Measurements from ENCODE around the gene HOGA1.

DNA sequence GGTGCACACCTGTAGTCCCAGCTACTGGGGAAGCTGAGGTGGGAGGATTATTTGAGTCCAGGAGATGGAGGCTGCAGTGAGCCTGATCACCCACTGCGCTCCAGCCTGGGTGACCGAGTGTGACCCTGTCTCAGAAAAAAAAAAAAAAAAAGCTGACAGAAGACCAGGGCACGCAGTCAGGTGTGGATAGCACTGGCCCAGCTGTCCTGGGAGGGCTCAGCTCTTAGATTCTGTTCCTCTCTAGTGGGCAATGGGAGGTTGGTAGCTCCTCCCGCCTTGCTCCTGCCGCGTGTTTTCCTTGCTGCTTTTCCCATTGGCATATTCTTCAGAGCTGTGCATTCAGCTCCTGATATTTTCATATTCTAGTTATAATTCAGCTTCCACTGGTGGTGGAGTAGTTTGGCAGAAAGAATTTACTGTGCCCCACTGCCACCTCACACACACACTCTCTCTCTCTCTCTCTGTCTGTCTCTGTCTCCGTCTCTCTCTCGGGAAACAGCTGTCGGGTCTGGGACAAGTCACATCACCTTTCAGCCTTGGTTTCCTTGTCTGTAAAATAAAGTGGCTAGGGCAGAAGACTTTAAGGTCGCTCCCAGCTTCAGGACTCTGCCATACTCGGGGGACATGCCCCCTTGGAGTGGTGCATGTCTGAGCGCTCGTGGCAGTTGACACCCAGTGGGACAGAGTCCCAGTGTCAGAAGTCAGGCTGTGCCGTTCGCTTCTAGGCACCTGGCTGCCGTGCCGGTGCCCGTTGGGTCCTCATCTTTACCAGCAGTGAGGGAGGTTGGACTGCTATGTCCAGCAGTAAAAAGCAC lies 37.5 kb upstream of the HOGA1 start:
- TF ChIP-seq POLR2A (IDR thresholded peaks at IDR 0.05) = no peak
- TF ChIP-seq, protein P1, sequence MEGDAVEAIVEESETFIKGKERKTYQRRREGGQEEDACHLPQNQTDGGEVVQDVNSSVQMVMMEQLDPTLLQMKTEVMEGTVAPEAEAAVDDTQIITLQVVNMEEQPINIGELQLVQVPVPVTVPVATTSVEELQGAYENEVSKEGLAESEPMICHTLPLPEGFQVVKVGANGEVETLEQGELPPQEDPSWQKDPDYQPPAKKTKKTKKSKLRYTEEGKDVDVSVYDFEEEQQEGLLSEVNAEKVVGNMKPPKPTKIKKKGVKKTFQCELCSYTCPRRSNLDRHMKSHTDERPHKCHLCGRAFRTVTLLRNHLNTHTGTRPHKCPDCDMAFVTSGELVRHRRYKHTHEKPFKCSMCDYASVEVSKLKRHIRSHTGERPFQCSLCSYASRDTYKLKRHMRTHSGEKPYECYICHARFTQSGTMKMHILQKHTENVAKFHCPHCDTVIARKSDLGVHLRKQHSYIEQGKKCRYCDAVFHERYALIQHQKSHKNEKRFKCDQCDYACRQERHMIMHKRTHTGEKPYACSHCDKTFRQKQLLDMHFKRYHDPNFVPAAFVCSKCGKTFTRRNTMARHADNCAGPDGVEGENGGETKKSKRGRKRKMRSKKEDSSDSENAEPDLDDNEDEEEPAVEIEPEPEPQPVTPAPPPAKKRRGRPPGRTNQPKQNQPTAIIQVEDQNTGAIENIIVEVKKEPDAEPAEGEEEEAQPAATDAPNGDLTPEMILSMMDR (IDR thresholded peaks at IDR 0.05) = no peak
